GM19240 (cell line): ENCODE measurements around the gene TMEM205.

Experiments
- DNase-seq: peaks from one replicate; pipeline ENCODE4 v3.0.0; 2011; ENCODE audit warnings: low spot score; ENCODE audit not compliant: insufficient read length

Gene TMEM205

GRCh38 chr19:11300811-11301120 is 45.3 kb downstream of the TMEM205 start:
- no peak for DNase-seq

- no peak for DNase-seq
These were observed 45.9 kb downstream of the TMEM205 start for GRCh38 chr19:11299946-11300810.

GRCh38 chr19:11296264-11296663 is 49.8 kb downstream of the TMEM205 start:
- no peak for DNase-seq

GRCh38 chr19:11295665-11296245 is 50.3 kb downstream of the TMEM205 start, which contains the start of gene TSPAN16:
Gene TSPAN16 (plus strand): TSS chr19:11296160. CDS start chr19:11296298, 138 bp downstream.
- DNase-seq: no peak

GRCh38 chr19:11295180-11295579 is 50.9 kb downstream of the TMEM205 start:
- DNase-seq: no peak

GRCh38 chr19:11293433-11294389 is 52.4 kb downstream of the TMEM205 start:
- DNase-seq: peak; percentile 82
